GM19397 (cell line): ENCODE results near the gene VAMP8.
"Not testable (repeated sequence)": the region's sequence is repeated elsewhere in the genome, so short reads cannot be mapped to it uniquely, and the experiment has no call there.

Source experiments
- ATAC-seq: cut with Tn5 transposase; IDR thresholded peaks from one replicate; pipeline ENCODE4 v1.9.1; 2021; ENCODE audit warnings: mild to moderate bottlenecking, moderate library complexity; ENCODE audit not compliant: unreplicated experiment

The VAMP8 gene

DNA sequence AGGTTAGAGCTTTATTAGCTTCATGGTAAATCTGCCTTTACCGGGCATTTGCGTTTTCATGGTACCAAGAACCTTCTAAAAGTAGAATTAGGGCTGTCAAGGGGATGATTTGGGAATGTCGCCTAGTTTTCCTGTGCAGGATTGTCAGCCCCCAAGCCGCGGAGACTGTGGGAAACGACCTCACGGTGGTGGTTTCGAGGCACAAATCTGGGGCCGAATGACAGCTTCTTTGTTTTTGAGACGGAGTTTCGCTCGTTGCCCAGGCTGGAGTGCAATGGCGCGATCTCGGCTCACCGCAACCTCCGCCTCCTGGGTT is 38.0 kb downstream of the VAMP8 start:
- no peak for ATAC-seq

DNA sequence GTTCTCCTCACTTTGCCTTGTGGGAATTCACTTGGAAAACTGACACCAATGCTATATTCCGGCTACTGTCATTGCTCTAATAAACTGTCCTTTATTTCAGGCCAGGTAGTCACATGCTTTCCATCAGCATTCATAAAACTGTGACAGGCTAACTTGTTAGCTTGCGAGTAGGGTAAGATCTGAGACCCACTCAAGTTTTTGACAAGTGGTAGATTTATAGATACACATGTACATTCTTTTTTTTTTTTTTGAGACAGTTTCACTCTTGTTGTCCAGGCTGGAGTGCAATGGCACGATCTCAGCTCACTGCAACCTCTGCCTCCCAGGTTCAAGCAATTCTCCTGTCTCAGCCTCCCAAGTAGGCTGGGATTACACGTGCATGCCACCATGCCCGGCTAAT is 40.3 kb downstream of the VAMP8 start:
- ATAC-seq: not testable (repeated sequence)

DNA sequence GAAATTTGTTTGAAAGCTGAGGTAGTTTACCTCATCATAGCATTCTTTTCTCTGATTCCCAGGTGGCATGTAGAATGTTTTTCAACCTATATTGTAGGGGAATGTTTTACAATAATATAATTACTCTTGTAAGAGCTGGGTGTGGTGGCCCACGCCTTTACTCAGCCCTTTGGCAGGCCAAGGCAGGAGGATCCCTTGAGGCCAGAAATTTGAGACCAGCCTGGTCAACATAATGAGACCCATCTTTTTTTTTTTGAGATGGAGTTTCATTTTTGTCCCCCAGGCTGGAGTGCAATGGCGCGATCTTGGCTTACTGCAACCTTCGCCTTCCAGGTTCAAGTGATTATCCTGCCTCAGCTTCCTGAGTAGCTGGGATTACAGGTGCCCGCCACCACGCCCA is 42.2 kb downstream of the VAMP8 start:
- ATAC-seq: no peak

DNA sequence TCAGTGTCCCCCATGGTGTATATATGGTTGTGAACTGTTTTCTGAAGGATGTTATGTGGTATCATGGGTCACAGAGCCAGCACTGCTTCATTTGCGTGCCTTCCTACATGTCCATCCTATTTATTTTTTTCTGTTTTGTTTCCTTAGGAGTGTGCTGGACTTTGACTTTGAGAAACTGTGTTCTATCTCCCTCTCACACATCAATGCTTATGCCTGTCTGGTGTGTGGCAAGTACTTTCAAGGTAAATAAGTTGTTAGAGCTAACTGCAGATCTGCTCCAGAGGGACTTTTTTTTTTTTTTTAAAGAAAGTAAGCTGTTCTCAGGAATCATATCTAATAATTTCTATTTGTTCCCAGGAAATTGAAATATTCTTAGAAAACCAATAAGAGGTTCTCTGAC is 44.0 kb downstream of the VAMP8 start:
- no peak for ATAC-seq

DNA sequence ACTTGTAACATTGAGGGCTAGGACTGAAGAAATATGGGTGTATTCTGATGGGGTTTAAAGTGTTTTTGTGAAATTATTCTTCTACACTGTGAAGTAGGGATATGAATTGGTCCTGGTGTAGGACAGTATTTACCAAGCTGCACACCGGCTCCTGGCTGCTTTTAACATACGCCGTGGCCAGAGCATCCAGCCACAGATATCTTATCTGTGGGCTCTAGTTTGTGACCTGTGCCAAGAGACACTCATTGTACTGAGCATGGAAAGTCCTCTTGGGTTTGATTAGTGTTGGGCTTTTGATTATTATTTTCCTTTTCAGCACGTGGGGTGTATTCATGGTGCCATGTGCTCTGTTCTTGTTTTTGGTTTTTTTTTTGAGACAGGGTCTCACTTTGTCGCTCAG is 46.6 kb downstream of the VAMP8 start:
- ATAC-seq: no peak

DNA sequence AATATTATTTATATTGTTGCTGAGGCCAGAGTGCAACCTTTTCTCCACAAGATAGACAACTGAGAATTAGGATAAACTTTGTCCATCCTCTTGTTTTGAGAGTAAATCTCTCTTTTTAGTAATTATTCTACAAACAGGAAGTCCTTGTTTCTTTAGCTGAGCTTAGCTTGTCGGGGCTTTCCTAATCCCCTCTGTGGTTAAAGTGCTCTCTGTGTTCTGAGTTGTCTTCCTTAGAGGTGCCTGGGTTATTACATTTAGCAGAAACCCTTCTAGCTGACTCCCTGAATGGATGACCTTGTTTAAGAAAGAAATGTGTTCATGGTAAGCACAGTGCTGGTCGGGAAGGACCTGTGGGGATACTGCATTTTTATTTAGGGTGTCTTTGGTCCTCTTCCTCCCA is 51.3 kb downstream of the VAMP8 start:
- ATAC-seq: peak; percentile 61

DNA sequence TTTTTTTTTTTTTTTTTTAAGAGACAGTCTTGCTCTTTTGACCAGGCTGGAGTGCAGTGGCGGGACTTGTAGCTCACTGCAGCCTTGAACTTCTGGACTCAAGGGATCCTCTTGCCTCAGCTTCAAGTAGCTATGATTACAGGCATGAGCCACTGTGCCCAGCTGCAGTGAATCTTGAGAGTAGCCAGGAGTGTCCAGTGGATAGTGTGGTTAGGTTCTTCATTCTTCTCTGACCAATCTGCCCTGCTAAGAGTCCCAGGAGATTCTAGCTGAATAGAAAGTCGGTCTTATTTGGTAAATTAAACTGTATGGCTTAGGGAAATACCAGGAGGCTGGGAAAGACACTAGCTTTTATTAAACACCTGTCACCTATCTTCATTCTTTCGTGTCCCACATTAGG is 53.9 kb downstream of the VAMP8 start:
- ATAC-seq: no peak
